ENCODE results near the gene PSMA8.
"Not testable (repeated sequence)": the region's sequence is repeated elsewhere in the genome, so short reads cannot be mapped to it uniquely, and the experiment has no call there.

PSMA8 gene

GRCh38 chr18:26228562-26229260 lies 95.0 kb downstream of the PSMA8 start:
- H3K27me3 ChIP-seq (ENCODE audit: control insufficient read depth, insufficient read depth, low read length, poor library complexity, severe bottlenecking) = peaks cover 30% of the 10 kb centered on the region
- H3K9me3 ChIP-seq (ENCODE audit: control insufficient read depth, low read length) = no peaks in the 10 kb centered on the region
- no peak overlapping the region for H3K27ac ChIP-seq (ENCODE audit: insufficient read depth, low read depth, low read length, poor library complexity, severe bottlenecking)
- peaks cover 6% of the 10 kb centered on the region for H3K4me1 ChIP-seq (ENCODE audit: control insufficient read depth, insufficient read depth, low read length)
- WGBS, 2 experiments = 80 to 85% methylated on average over 4 to 6 of the region's 6 CpGs
- H3K4me3 ChIP-seq (ENCODE audit: insufficient read depth, low read depth, low read length) = no peak overlapping the region
- H3K36me3 ChIP-seq (ENCODE audit: control insufficient read depth, insufficient read depth, low read length) = no peaks in the 10 kb centered on the region

DNA sequence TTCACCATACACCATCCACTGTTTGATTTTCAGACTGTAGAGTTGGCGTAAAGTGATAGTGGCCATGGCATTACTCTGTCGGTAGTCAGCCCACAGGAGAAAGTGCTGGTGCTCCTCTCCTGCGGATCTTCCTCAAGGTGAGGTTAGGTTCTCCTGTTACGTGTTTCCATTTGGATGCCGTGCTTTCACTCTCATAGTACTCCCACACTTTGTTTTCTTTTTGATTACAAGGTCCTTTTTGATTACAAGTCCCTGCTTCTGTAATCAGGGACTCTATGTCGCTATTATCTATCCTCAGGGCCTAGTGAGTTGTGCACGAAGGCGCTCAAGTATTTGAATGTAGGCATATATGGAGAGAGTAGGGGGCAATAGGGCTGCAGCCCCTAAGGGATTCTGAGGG lies 96.8 kb downstream of the PSMA8 start:
- Histone ChIP-seq H3K27me3 (ENCODE audit: control insufficient read depth, insufficient read depth, low read length, poor library complexity, severe bottlenecking) (peaks cover 30% of the 10 kb centered on the region), H3K9me3 (ENCODE audit: control insufficient read depth, low read length) (no peaks in the 10 kb centered on the region), H3K27ac (ENCODE audit: insufficient read depth, low read depth, low read length, poor library complexity, severe bottlenecking) (no peak overlapping the region), H3K36me3 (ENCODE audit: control insufficient read depth, insufficient read depth, low read length) (no peaks in the 10 kb centered on the region), H3K4me1 (ENCODE audit: control insufficient read depth, insufficient read depth, low read length) (peaks cover 6% of the 10 kb centered on the region), H3K4me3 (ENCODE audit: insufficient read depth, low read depth, low read length) (no peak overlapping the region)
- WGBS, 2 experiments = 90 to 91% methylated on average over 8 of the region's 8 CpGs

DNA sequence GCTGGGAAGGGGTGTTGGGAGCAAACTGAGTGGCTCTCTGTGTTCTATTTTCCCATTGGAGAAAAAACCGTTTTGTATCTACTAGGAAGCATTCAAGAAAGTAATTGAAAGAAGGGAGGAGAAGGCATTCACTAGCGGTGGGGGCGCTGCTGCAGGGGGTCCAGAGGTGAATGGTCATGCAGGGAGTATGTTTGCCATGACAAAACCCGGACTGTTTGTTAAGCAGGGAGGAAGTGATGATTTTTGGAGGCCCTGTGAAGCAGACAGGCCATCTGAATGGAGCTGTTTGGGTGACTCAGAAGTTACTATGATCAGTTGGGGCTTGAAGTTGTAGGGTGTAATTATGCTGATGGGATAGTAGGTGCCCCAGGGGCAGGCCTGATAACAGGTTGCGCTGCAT lies 99.5 kb downstream of the PSMA8 start:
- Histone ChIP-seq H3K27ac (ENCODE audit: insufficient read depth, low read depth, low read length, poor library complexity, severe bottlenecking) (no peak overlapping the region), H3K4me1 (ENCODE audit: control insufficient read depth, insufficient read depth, low read length) (peaks cover 6% of the 10 kb centered on the region), H3K27me3 (ENCODE audit: control insufficient read depth, insufficient read depth, low read length, poor library complexity, severe bottlenecking) (peaks cover 8% of the 10 kb centered on the region), H3K9me3 (ENCODE audit: control insufficient read depth, low read length) (no peaks in the 10 kb centered on the region), H3K36me3 (ENCODE audit: control insufficient read depth, insufficient read depth, low read length) (no peaks in the 10 kb centered on the region), H3K4me3 (ENCODE audit: insufficient read depth, low read depth, low read length) (no peak overlapping the region)
- 4 to 5% methylated on average over 5 of the region's 5 CpGs for WGBS, 2 experiments

- not testable (repeated sequence) for H3K4me1 ChIP-seq (ENCODE audit: control insufficient read depth, insufficient read depth, low read length)
- 73 to 74% methylated on average over 1 to 2 of the region's 2 CpGs for WGBS, 2 experiments
Measured at GRCh38 chr18:26237363-26237762, 103.7 kb downstream of the PSMA8 start.

DNA sequence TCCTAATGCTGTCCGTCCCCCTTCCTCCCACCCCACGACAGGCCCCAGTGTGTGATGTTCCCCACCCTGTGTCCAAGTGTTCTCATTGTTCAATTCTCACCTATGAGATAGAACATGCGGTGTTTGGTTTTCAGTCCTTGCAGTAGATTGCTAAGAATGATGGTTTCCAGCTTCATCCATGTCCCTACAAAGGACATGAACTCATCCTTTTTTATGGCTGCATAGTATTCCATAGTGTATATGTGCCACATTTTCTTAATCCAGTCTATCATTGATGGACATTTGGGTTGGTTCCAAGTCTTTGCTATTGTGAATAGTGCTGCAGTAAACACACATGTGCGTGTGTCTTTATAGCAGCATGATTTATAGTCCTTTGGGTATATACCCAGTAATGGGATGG lies 105.0 kb downstream of the PSMA8 start:
- 84 to 92% methylated on average over 3 to 4 of the region's 4 CpGs for WGBS, 2 experiments
- H3K4me3 ChIP-seq (ENCODE audit: insufficient read depth, low read depth, low read length); H3K9me3 ChIP-seq (ENCODE audit: control insufficient read depth, low read length); H3K27me3 ChIP-seq (ENCODE audit: control insufficient read depth, insufficient read depth, low read length, poor library complexity, severe bottlenecking); H3K27ac ChIP-seq (ENCODE audit: insufficient read depth, low read depth, low read length, poor library complexity, severe bottlenecking); H3K4me1 ChIP-seq (ENCODE audit: control insufficient read depth, insufficient read depth, low read length); H3K36me3 ChIP-seq (ENCODE audit: control insufficient read depth, insufficient read depth, low read length): not testable (repeated sequence)

More at GRCh38 chr18:26237363-26237762, 103.7 kb downstream of the PSMA8 start:
- not testable (repeated sequence) for H3K27ac ChIP-seq (ENCODE audit: insufficient read depth, low read depth, low read length, poor library complexity, severe bottlenecking); H3K36me3 ChIP-seq (ENCODE audit: control insufficient read depth, insufficient read depth, low read length); H3K4me3 ChIP-seq (ENCODE audit: insufficient read depth, low read depth, low read length); H3K27me3 ChIP-seq (ENCODE audit: control insufficient read depth, insufficient read depth, low read length, poor library complexity, severe bottlenecking); H3K9me3 ChIP-seq (ENCODE audit: control insufficient read depth, low read length)

GRCh38 chr18:26242392-26242791 lies 108.7 kb downstream of the PSMA8 start:
- H3K27ac ChIP-seq (ENCODE audit: insufficient read depth, low read depth, low read length, poor library complexity, severe bottlenecking); H3K4me3 ChIP-seq (ENCODE audit: insufficient read depth, low read depth, low read length); H3K9me3 ChIP-seq (ENCODE audit: control insufficient read depth, low read length); H3K27me3 ChIP-seq (ENCODE audit: control insufficient read depth, insufficient read depth, low read length, poor library complexity, severe bottlenecking); H3K36me3 ChIP-seq (ENCODE audit: control insufficient read depth, insufficient read depth, low read length); H3K4me1 ChIP-seq (ENCODE audit: control insufficient read depth, insufficient read depth, low read length): not testable (repeated sequence)
- 94 to 95% methylated on average over 2 of the region's 4 CpGs for WGBS, 2 experiments
